Cerebellar cortex (tissue), 1 donor: Measurements from ENCODE around the gene PIAS3.
"Not testable (repeated sequence)": the region's sequence is repeated elsewhere in the genome, so short reads cannot be mapped to it uniquely, and the experiment has no call there.

Experiments
- DNase-seq: peaks from one replicate; pipeline ENCODE4 v3.0.0-alpha.2; 2015; ENCODE audit warnings: low spot score

The PIAS3 gene

GRCh38 chr1:145874646-145875045 lies 15.8 kb upstream of the PIAS3 start:
- DNase-seq = no peak

- peak; percentile 67 for DNase-seq
Measured at GRCh38 chr1:145871994-145872924, 13.4 kb upstream of the PIAS3 start.

- no peak for DNase-seq
Measured at GRCh38 chr1:145868232-145868631, 9.4 kb upstream of the PIAS3 start.

GRCh38 chr1:145863282-145864018 lies 4.6 kb upstream of the PIAS3 start:
- DNase-seq = no peak

- DNase-seq = peak; percentile 82
Measured at GRCh38 chr1:145859491-145860023, 676 bp upstream of the PIAS3 start.

GRCh38 chr1:145858238-145858900 lies 512 bp downstream of the PIAS3 start:
- DNase-seq = peak; percentile 74

GRCh38 chr1:145857170-145857569 lies 1.7 kb downstream of the PIAS3 start:
- DNase-seq = no peak

GRCh38 chr1:145855426-145855948 lies 3.4 kb downstream of the PIAS3 start:
- DNase-seq = no peak

GRCh38 chr1:145849356-145850160 lies 9.3 kb downstream of the PIAS3 start:
- no peak for DNase-seq

GRCh38 chr1:145847827-145848226 lies 11.1 kb downstream of the PIAS3 start:
- DNase-seq = no peak

GRCh38 chr1:145846201-145846612 lies 12.7 kb downstream of the PIAS3 start:
- peak; percentile 50 for DNase-seq

GRCh38 chr1:145845514-145846161 lies 13.2 kb downstream of the PIAS3 start, which contains the start of gene NUDT17:
Gene NUDT17, plus strand, starts transcription at chr1:145845630. Its CDS starts 11 bp downstream, at chr1:145845641.
- peak; percentile 78 for DNase-seq

GRCh38 chr1:145845144-145845513 lies 13.8 kb downstream of the PIAS3 start:
- DNase-seq = no peak

GRCh38 chr1:145843031-145843430 lies 15.8 kb downstream of the PIAS3 start:
- DNase-seq = no peak

- no peak for DNase-seq
Measured at GRCh38 chr1:145837656-145838055, 21.2 kb downstream of the PIAS3 start.

- DNase-seq = not testable (repeated sequence)
Measured at GRCh38 chr1:145830810-145831209, 28.1 kb downstream of the PIAS3 start.

- DNase-seq = no peak
Measured at GRCh38 chr1:145828367-145829026, 30.4 kb downstream of the PIAS3 start.

- DNase-seq = no peak
Measured at GRCh38 chr1:145827966-145828365, 30.9 kb downstream of the PIAS3 start.

GRCh38 chr1:145826030-145826429 lies 32.9 kb downstream of the PIAS3 start:
- DNase-seq = no peak

GRCh38 chr1:145824499-145824842 lies 34.4 kb downstream of the PIAS3 start:
- no peak for DNase-seq
